AG09309 (cell line): Measurements from ENCODE around the gene CCDC57.

Experiments
- DNase-seq: peaks from one replicate; pipeline ENCODE4 v3.0.0-alpha.2; 2010; ENCODE audit warnings: low read depth
- H3K4me3 ChIP-seq: 2 replicates; pipeline ENCODE4 v1.5.1; 2011; ENCODE audit warnings: mild to moderate bottlenecking, low read depth, low read length, moderate library complexity; ENCODE audit not compliant: control insufficient read depth
- CTCF ChIP-seq: IDR thresholded peaks from 2 replicates; pipeline ENCODE4 v1.5.1; 2011; ENCODE audit warnings: mild to moderate bottlenecking, low read depth, low read length, inconsistent platforms; ENCODE audit not compliant: insufficient read depth, control insufficient read depth; ENCODE audit errors: missing control alignments

The CCDC57 gene

GRCh38 chr17:82113941-82114340 lies 98.7 kb downstream of the CCDC57 start:
- no peak for TF ChIP-seq CTCF
- DNase-seq, result no peak

GRCh38 chr17:82113422-82113821 lies 99.2 kb downstream of the CCDC57 start:
- H3K4me3 ChIP-seq, result no peak overlapping the region
- TF ChIP-seq CTCF, result no peak
- DNase-seq, result no peak

More at GRCh38 chr17:82113941-82114340, 98.7 kb downstream of the CCDC57 start:
- no peak overlapping the region for H3K4me3 ChIP-seq

GRCh38 chr17:82112914-82113311 lies 99.7 kb downstream of the CCDC57 start:
- TF ChIP-seq CTCF, result no peak
- no peak overlapping the region for H3K4me3 ChIP-seq
- no peak for DNase-seq

- TF ChIP-seq CTCF, result no peak
- H3K4me3 ChIP-seq, result no peak overlapping the region
- no peak for DNase-seq
Observed at GRCh38 chr17:82112181-82112913, 100.3 kb downstream of the CCDC57 start.

GRCh38 chr17:82110298-82110697 lies 102.3 kb downstream of the CCDC57 start:
- no peak for TF ChIP-seq CTCF
- no peak overlapping the region for H3K4me3 ChIP-seq
- DNase-seq, result no peak

- no peak for TF ChIP-seq CTCF
- no peak for DNase-seq
- no peak overlapping the region for H3K4me3 ChIP-seq
Observed at GRCh38 chr17:82108961-82109475, 103.6 kb downstream of the CCDC57 start.
